Stimulated activated CD4-positive, alpha-beta T cell treated with anti-CD3 and anti-CD28 coated beads, Interleukin-1b, Interleukin-23, amount 100 ng/mL, for 4 hours (primary cell): ENCODE measurements around the gene CNOT6.

Source experiments
- DNase-seq, 2 donors: peaks; one replicate each; pipeline ENCODE4 v3.0.0-alpha.2; 2020; ENCODE audit warnings: low read depth in 2 of 2

Gene CNOT6

GRCh38 chr5:180568914-180569313 lies 74.7 kb downstream of the CNOT6 start:
- no peak for DNase-seq

DNA sequence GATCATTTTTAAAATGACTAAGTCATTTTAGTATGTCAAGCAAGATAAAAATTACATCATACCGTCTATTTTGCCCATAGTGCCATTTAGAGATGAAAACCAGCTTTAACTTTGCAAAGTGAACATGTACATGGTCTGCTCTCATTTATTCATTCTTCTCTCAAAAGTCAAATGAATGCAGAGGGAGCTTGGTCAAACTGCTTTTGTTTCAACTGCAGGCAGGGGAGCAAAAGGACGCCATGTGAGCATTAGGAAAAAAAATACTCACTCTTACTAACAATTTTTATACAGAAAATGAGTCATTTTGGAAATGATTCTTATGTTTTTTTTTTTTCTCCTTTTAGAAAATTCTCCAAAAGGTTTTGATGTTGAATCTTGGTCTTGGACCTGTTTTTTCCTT lies 81.4 kb downstream of the CNOT6 start:
- DNase-seq: no peak

- no peak for DNase-seq
Observed at GRCh38 chr5:180580681-180581080, 86.5 kb downstream of the CNOT6 start.

DNA sequence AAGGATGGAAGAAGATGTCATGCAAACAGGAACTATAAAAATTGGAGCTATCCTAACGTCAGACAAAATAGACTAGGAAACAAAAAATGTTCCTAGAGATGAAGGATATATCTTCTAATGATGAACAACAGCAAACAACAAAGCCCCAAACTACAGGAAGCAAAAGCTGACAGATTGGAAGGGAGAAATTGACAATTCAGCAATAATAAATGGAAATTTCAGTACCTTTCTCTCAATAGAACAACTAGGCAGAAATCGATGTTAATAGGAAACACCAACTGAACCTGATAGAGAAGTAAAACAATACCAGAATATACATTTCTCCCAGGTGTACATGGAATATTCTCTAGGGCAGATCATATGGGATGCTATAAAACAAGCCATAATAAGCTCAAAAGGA lies 89.6 kb downstream of the CNOT6 start:
- DNase-seq: no peak

DNA sequence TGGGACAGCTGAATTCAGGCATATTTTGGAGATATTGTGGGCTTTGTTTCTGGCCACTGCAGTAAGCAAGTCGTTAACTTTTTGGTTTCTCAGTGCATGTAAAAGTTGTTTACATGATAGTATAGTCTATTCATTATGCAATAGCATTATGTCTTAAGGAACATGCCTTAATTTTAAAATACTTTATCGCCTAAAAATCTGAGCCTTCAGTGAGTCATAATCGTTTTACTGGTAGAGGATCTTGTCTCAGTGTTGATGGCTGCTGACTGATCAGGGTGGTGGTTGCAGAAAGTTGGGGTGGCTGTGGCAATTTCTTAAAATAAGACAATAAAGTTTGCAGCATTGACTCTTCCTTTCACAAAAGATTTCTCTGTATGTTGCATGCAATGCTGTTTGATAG lies 92.0 kb downstream of the CNOT6 start:
- DNase-seq: no peak

DNA sequence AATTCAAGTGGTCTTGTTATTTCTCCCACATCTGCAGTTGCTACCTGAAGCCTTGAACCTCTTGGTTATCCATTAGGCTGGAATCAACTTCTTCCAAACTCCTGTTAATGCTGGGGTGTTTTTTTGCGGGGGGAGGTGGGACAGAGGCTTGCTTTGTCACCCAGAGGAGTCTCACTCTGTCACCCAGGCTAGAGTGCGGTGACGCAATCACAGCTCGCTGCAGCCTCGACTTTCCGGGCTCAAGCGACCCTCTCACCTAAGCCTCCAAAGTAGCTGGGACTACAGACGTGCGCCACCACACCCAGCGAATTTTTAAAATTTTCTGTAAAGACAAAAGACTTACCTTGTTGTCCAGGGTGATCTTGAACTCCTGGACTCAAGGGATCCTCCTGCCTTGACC lies 92.7 kb downstream of the CNOT6 start:
- DNase-seq: no peak

DNA sequence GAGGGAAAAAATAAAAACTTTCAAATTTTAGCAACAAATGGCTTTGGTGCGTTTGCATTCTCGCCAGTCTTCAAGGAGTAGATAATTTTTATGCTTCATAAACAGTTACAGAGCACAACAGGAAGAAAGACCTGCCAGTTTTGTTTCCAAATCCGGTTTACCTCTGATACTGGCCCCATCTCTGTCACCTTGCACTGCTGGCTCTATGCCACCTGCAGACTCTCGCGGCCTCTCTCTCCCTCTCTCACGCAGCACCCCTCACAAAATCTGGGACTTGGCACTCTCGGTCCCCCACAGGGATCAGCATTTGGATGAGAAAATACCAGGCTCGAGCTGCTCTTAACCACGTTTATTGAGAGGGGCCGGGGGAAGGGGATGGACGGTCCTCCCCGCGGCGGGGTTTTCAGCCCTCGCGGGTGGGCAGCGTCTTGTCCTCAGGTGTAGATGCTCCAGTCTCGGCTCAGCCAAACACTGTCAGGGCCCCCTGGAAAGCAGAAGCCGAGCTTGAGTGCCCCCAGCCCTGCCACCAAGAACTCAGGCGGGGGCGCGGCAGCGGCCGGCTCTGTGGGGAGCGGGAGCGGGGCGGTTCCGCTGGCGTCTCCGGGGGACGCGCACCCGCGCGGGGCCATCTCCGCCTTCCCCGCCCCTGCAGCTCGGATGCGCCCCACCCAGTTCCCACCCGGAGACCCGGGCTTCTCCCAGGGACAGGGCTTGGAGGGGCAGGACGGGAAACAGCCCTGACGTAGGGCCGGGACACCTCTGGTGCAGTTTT lies 95.8 kb downstream of the CNOT6 start:
- no peak for DNase-seq

GRCh38 chr5:180590543-180591310 lies 96.5 kb downstream of the CNOT6 start:
- no peak for DNase-seq

DNA sequence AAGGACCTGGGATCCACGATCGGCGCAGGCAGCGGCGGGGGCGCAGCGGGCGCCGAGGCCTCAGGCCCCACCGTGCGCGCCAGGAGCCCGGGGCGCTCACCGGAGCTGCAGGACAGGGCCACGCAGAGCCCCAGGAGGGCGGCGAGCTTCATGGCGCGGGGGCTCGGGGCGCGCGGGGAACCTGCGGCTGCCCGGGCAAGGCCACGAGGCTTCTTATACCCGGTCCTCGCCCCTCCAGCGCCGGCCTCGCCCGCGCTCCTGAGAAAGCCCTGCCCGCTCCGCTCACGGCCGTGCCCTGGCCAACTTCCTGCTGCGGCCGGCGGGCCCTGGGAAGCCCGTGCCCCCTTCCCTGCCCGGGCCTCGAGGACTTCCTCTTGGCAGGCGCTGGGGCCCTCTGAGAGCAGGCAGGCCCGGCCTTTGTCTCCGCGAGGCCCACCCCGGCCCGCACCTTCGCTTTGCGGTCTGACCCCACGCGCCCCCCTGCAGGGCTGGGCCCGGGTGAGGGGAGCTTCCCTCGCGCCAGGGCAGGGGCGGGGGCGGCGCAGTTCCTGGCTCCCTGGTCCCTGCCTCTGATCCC lies 97.2 kb downstream of the CNOT6 start, which contains the start of gene SCGB3A1:
SCGB3A1 (minus strand) TSS at position 189 of the 577 bp plus-strand sequence; CDS start at position 152, 37 bp downstream.
- no peak for DNase-seq

GRCh38 chr5:180592176-180592575 lies 98.0 kb downstream of the CNOT6 start:
- DNase-seq: no peak

GRCh38 chr5:180593446-180594206 lies 99.4 kb downstream of the CNOT6 start:
- DNase-seq: no peak

DNA sequence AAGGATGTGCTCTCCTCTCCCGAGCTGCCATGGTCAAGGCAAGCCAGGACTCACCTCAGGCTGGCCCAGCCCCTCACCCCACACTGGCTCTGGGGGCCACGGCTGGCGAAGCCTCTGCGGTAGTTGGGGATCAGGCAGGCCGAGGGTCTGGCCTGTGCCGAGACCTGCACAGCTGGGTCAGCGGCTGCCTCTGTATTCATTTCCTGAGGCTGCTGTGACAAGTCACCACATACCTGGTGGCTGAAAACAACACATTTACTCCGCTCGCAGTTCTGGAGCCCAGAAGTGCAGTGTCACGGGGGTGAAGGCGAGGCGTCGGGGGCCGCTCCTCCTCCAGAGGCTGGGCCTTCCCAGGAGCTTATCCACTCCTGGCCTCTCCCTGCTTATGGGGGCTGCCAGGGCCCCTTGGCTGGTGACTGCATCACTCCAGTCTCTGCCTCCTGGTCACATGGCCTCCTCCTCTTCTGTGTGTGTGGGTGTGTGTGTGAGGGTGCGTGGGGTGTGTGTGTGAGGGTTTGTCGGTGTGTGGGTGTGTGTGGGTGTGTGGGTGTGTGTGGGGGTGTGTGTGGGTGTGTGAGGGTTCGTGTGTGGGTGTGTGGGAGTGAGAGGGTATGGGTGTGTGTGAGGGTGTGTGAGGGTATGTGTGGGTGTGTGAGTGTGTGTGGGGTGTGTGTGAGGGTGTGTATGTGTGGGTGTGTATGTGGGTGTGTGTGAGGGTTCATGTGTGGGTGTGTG lies 100.3 kb downstream of the CNOT6 start:
- no peak for DNase-seq

DNA sequence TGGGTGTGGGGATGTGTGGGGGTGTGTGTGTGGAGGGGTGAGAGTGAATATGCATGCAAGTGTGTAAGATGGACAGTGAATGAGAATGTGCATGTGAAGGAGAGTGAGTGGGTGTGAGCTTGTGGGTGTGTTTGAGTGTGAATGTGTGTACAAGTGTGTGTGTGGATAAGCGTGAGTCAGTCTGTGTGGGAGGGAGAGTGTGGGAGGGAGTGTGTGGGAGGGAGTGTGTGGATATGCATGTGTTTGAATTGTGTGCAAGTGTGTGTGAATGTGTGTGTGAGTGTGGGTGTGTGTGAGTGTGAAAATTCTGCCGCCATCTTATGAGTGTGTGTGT lies 100.8 kb downstream of the CNOT6 start:
- DNase-seq: no peak

DNA sequence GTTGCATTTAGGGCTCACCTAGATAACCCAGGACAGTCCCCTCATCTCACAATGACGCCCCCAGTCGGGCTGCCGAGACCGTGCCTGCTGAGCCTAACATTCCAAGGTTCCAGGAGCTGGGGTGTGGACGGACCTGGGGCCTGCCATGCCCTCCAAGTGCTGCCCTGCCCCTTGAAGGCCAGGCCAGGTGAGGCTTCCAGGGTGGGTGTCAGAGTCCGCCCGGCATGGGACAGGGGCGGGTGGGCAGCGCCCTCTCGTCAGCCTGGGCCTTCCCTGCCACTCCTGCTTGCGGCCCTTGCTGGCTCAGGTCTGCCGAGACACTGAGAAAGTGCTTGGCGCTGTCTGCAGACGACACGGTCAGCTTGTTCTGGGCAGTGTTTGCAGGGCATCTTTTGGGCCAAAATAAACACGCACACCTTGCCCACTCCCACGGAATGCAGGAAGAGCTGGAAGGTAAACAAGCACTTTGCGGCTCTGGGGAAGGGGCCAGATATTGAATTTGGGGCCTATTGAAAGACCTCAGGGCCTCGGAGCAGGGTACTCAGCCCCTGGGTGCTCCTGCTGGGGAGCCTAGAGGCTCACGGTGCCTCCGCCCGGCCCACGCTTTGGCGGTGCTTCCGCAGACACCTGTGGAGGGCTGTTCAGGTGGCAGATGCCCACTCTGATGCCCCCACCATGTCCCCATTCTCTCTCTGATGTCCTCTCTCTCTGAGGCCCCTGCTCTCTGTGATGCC lies 101.4 kb downstream of the CNOT6 start:
- DNase-seq: no peak

- no peak for DNase-seq
Observed at GRCh38 chr5:180596115-180596667, 102.0 kb downstream of the CNOT6 start.

- no peak for DNase-seq
Observed at GRCh38 chr5:180596668-180597231, 102.6 kb downstream of the CNOT6 start.

GRCh38 chr5:180598316-180598701 lies 104.1 kb downstream of the CNOT6 start:
- no peak for DNase-seq

DNA sequence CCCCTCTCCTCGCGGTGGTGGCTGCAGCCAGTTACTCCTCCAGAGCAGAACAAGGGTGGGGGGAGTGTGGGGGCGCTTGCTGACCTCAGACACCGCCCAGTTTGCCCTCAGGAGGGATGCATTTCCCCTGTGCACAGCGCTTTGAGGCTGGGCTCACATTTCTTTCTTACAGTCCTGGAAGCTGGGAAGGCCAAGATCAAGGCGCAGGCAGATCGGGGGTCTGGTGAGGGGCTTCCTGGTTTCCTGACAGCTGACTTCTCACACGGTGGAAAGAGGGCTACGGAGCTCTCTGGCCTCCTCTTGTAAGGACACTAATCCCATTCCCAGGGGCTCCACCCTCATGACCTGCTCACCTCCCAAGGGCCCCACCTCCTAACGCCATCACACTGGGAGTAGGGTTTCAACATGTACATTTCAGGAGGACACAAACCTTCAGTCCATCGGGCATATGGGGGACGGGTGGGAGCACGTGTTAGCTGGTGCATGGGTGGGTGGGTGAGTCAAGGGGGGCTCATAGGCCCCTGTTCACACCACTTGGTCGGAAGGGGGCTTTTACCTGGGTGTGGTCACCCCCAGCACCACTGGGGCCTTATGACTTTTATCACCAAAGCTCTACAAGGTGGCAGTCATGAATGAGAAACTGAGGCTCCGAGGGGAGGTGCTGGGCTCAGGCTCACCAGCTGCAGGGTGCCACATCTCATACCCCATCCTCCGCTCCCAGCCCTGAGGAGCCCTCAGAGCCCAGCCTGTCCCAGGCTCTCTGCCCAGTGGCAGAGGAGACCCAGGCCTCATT lies 104.8 kb downstream of the CNOT6 start:
- DNase-seq: no peak

DNA sequence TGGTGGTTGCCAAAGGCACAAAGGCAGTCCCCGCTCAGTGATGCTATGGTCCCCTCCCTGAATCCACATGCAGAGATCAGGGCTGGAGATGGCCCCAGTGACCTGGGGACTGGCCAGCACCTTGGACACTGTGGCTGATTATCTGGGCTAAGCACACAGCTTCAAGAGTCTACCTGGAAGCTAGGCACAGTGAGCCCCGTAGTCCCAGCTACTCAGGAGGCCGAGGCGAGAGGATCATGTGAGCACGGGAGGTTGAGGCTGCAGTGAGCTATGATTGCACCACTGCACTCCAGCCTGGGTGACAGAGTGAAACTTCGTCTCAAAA lies 105.4 kb downstream of the CNOT6 start:
- no peak for DNase-seq
